ENCODE results near the gene MCF2L.
A peak's percentile ranks its signal among the peaks of the same experiment; 100 is the strongest.

Gene MCF2L

GRCh38 chr13:113117911-113118260 lies 148.9 kb downstream of the MCF2L start:
- DNase-seq, result peak; percentile 8

- DNase-seq, result peak; percentile 13
Measured at GRCh38 chr13:113118261-113119021, 149.4 kb downstream of the MCF2L start.

GRCh38 chr13:113119166-113119821 lies 150.3 kb downstream of the MCF2L start:
- peak; percentile 5 for DNase-seq

- no peak for DNase-seq
Measured at GRCh38 chr13:113119822-113120189, 150.8 kb downstream of the MCF2L start.

GRCh38 chr13:113120300-113121182 lies 151.5 kb downstream of the MCF2L start:
- no peak for DNase-seq

GRCh38 chr13:113121183-113121927 lies 152.3 kb downstream of the MCF2L start:
- DNase-seq, result peak; percentile 14

GRCh38 chr13:113121928-113122471 lies 153.0 kb downstream of the MCF2L start:
- peak; percentile 37 for DNase-seq

- peak; percentile 69 for DNase-seq
Measured at GRCh38 chr13:113122550-113123225, 153.7 kb downstream of the MCF2L start, which contains the start of gene F10. Gene F10 (plus strand): TSS chr13:113122799. CDS start chr13:113122856, 57 bp downstream.

GRCh38 chr13:113123226-113124201 lies 154.5 kb downstream of the MCF2L start:
- DNase-seq, result peak; percentile 24

- DNase-seq, result no peak
Measured at GRCh38 chr13:113124211-113124970, 155.4 kb downstream of the MCF2L start.

- DNase-seq, result peak; percentile 8
Measured at GRCh38 chr13:113125506-113126264, 156.7 kb downstream of the MCF2L start.

GRCh38 chr13:113126265-113127150 lies 157.5 kb downstream of the MCF2L start:
- DNase-seq, result peak; percentile 8

- DNase-seq, result no peak
Measured at GRCh38 chr13:113129480-113129879, 160.5 kb downstream of the MCF2L start.

- peak; percentile 45 for DNase-seq
Measured at GRCh38 chr13:113129921-113130750, 161.1 kb downstream of the MCF2L start.

GRCh38 chr13:113135281-113135760 lies 166.3 kb downstream of the MCF2L start:
- peak; percentile 1 for DNase-seq

- DNase-seq, result no peak
Measured at GRCh38 chr13:113137691-113138298, 168.8 kb downstream of the MCF2L start.

All from femur (tissue), 1 donor.